GM18505 (cell line): ENCODE data around the gene MED13L.
"Not testable (repeated sequence)": the region's sequence is repeated elsewhere in the genome, so short reads cannot be mapped to it uniquely, and the experiment has no call there.

Experiments
- ATAC-seq: cut with Tn5 transposase; IDR thresholded peaks from one replicate; pipeline ENCODE4 v1.9.1; 2021; ENCODE audit not compliant: unreplicated experiment
- POLR2A ChIP-seq: IDR thresholded peaks from 4 replicates; pipeline ENCODE4 v1.6.1; 2011; ENCODE audit warnings: borderline replicate concordance; ENCODE audit not compliant: insufficient read depth, insufficient read length; ENCODE audit errors: extremely low read depth

MED13L gene

DNA sequence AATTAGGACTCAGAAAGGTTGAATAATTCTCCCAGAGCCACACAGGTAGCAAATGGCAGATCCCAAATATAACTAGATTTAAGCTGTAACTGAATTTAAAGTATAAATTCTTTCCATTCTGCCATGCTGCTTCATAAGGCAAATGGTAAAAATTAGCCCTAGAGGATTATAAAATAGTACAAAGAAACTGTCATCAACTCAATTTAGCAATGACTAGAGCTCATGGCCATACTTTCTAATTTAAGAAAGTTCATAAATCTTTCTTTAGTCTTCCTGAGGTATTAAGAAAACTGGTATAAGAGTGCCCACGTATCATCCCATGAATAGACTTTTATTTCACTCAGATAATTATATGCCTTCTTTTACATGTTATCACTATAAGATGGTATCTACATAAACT is 34.8 kb downstream of the MED13L start:
- no peak for ATAC-seq
- no peak for TF ChIP-seq POLR2A

DNA sequence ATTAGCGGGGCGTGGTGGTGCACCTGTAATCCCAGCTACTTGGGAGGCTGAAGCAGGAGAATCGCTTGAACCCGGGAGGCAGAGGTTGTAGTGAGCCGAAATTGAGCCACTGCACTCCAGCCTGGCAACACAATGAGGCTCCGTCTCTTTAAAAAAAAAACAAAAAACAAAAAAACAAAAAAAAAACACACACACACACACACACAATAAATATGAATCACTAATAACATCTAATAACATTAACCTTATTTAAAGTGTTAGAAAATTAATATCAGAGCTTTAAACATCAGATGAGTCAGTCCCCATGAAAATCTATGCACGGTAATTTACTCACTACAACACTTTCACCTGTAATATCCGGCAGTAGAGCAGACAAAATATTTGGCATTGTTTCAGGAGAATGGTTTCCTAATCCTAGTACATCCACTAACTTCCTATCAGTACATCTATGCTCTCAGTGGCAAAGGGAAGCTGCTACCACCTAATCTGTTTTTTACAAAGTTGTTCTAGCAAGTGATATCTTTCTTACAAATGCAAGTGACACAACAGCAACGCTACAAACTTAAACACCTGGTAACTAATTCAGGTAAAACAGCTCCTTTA is 36.2 kb downstream of the MED13L start:
- ATAC-seq = no peak

DNA sequence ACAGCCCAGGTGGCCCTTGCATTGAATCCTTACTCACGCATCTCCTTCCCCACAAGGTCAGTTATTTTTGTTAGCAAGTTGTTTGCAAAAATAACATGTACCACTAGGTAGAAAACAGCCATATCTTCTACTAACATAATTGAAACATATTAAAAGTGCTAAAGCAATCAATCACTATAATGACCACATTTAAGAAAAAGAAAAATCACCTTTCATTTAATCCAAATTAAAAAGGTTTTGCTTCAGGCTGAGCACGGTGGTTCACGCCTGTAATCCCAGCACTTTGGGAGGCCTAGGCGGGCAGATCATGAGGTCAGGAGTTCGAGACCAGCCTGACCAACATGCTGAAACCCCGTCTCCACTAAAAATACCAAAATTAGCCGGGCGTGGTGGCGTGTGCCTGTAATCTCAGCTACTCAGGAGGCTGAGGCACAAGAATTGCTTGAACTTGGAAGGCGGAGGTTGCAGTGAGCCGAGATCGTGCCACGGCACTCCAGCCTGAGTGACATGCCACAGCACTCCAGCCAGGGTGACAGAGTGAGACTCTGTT is 38.8 kb downstream of the MED13L start:
- ATAC-seq = not testable (repeated sequence)

More for the DNA sequence above, 36.2 kb downstream of the MED13L start:
- TF ChIP-seq POLR2A = no peak

DNA sequence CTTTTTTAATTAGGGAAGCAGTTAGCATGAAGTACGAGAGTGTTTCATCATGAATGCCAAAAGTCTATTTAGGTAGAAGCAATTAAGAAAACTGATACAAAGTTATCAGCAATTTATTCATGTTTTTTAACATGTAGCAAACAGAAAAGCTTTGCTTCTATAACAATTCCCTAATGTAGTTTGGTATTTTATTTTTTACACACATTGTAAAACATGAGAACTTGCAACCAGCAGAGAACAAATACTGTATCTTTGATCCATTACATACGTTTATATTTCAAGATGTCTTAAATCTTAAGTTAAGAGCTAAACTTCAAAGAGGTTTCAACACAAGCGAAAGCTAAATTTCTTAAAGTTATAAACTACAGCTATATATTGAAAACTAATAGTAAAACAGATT is 39.3 kb downstream of the MED13L start:
- TF ChIP-seq POLR2A = no peak
- no peak for ATAC-seq

DNA sequence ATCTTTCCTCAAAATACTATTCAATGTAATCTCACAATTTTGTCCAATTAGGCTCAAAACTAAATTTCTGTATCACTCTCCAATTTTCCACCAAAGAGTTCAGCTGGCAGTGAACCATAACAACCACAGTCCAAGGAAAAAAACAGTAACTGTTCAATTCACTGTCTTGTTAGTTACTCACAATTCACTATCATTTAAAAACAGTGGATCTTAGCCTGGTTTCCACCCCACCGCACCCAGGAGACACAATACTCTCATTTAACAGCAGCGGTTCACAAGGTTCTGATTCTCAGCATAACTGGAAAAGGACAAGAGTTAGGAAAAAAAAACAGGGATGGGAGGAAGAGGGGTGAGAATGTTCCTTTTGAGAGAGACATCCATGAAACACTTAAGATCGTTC is 40.5 kb downstream of the MED13L start:
- TF ChIP-seq POLR2A = no peak
- no peak for ATAC-seq

DNA sequence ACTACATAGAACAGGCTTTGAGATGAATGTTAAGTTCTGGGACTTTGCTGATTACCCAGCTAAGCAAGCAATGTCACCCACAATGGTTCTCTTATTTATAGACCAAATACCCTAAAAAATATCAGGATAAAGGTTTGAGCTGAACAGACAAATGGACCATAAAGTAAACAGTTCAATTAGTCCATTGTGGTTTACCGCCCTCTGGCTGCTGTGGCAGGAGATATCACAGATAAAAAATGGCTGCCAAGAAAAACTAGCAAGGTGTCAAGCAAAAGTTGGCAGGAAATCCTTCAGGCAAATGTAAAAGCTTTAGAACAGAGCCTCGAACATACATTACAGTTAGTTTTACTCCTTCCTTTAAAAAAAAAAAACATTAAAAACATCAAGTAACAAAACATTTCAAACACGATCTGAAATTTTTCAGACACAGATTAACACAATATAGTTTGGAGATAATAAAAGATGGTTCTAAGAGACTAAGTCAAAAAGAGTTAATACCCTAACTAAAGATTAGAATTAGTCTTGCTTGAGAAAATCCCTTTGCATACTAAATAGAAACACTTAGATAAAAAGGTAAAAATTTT is 41.3 kb downstream of the MED13L start:
- no peak for TF ChIP-seq POLR2A
- ATAC-seq = no peak

DNA sequence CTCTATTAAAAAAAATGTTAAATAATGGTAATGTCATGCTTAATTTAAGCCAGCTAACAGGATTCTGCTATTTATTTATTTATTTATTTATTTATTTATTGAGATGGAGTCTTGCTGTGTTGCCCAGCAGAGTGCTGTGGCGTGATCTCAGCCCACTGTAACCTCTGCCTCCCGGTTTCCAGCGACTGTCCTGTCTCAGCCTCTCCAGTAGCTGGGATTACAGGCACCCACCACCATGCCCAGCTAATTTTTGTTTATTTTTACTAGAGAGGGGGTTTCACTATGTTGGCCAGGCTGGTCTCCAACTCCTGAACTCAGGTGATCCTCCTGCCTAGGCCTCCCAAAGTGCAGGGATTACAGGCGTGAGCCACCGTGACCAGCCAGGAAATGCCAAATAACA is 43.3 kb downstream of the MED13L start:
- not testable (repeated sequence) for ATAC-seq

DNA sequence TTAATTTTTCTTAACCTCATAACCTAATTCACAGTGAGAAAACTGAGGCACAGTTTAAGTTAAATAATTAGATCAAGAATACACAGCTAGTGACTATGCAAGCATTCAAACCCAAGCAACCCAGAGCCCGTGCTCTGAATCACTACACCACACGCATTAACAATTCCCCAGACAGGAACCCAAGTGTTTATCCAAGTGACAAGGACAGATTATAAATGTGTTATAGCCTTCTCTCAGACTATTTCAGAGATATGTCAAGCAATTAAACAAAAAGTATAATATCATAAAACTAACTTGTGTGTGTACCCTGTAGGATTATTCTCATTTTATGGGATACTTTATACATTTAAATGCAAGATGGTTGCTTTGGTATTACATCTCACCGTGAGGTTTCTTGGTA is 43.8 kb downstream of the MED13L start:
- no peak for ATAC-seq
- no peak for TF ChIP-seq POLR2A

DNA sequence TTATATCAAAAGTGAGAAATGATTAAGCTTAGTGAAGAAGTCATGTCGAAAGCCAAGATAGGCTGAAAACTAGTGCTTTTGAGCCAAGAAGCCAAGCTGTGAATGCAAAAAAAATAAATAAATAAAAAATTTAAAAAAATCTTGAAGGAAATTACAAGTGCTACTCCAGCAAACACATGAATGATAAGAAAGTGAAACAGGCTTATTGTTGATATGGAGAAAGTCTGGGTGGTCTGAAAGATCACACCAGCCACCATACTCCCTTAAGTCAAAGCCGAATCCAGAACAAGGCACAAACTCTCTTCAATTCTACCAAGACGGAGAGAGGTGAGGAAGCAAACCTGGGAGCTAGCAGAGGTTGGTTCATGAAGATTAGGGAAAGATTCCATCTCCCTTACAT is 49.7 kb downstream of the MED13L start:
- TF ChIP-seq POLR2A = no peak
- no peak for ATAC-seq

DNA sequence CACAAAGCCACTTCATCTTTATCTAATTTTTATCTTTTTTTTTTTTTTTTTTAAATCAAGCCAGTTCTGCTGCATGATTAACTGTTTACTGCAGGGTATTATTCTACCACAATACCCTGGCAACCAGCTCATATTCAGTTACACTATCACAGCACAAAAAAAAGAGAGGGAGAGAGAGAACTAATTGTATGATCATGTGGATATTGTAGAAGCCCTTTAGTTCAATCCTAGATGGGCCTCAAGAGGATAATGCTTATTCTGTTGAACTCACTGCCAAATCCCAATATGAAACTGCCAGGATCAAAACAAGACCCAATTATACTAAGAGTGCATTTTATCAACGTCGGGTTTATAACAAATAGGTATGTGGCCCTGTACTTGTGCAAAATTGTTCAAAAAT is 51.5 kb downstream of the MED13L start:
- TF ChIP-seq POLR2A = no peak
- no peak for ATAC-seq

DNA sequence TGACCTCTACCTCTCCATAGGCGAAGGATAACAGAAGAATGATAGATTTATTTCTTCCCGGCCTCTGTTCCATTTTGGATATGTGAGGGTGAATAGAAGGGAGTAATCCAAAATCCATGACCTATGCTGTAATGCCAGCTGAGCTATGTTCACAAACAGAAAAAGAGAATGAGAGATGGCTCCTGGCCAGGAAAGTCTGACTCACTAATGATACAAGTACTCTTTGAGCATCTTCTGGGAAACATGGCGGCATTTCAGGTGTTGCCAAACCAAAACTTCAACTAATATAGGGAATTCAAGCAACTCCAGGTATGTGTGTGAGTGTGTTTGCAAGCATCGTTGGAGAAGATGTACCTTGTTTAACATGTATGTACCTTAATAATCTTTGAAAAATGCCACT is 55.1 kb downstream of the MED13L start:
- ATAC-seq = no peak
- no peak for TF ChIP-seq POLR2A

DNA sequence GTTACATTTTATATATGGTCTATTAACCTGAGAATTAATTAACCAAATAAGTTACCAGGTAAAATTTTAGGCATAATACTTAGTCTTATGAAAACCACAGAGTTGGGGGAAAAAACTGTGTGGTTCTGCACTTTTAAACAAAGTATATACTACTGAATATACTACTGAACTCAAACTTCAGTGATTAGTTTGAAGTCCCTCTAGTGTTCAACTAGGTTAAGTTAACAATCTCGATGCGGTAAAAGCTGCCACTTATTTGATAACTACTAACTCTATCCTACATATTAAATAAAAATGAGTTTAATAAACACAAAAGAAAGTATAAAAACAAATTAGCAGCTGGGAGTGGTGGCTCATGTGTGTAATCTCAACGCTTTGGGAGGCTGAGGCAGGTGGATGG is 56.7 kb downstream of the MED13L start:
- no peak for TF ChIP-seq POLR2A
- ATAC-seq = no peak

DNA sequence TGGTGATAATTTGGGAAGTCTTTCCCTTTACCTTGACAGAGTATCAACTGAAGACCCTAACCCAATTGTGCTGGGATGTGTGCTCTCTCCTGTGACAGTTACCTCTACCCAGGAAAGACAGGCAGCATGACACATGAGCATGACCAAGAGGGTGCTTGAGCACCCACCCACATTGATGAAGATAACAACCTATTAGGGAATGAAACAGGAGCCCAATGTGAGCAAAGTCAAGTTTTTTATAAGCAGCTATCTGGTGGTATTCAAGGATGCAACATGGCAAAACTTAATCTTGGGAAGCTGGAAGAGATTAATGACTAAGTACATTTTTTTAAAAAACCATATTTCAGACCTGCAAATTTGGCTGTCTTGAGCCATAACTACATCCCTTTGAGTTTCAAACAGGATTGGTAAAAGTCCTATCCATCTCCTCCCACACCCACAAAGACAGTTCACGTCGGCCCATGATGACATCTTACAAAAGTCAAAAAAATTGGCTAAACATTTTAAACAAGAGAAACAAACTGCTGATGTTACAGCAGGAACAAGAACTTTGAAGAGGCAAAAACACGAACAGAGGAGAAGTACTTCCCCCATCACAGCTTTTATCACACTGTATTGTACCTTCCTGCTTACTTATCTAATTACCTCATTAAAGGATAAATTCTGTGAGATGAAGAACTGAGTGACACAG is 60.3 kb downstream of the MED13L start:
- ATAC-seq = no peak
- no peak for TF ChIP-seq POLR2A

DNA sequence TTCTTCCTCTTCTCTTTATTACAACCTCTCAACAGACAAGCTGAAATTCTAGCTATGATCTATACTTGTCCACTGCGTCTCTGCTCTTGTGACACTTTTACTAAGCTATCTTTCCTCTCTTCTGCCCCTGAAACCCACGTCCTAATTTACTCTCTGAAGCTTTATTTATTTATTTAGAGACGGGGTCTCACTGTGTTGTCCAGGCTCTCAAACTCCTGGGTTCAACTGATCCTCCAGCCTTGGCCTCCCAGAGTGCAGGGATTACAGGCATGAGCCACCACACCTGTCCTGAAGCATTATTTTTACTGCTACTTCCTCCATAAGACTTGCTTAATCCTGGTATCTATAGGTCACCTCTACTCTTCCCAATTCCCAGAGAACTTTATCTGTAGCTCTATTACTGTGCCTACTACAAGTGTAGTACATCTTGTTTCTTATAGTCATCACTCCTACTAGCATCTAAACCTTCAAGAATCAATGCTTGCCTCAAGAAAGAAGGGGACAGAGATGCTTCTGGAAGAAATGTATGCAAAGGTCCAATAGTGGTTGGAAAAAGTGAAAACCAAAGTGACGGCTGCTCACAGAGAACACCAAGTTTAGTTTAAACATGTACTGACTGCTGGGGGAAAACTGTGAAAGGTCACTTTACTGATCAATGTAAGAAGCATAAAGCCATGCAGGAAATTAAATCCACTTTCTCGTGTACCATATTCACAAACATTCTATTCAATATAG is 61.3 kb downstream of the MED13L start:
- no peak for ATAC-seq
- TF ChIP-seq POLR2A = no peak

DNA sequence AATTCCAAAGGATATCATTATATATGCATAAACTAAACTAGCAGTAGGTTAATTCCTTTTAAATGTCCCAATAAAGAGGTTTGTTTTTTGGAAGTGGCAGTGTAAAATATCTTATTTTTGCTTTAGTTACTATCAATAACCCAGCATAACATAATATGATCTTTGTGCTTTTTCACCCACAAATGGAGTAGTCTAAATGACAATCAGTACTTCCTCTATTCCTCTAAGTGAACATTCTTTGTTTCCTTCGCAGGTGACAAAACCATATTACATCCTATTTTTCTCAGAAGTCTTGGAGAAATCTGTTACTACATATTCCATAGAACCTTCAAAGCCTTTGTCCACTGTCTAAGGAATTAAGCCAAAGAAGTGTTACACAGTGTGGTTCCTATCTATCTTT is 62.5 kb downstream of the MED13L start:
- ATAC-seq = no peak
- TF ChIP-seq POLR2A = no peak
